Dedifferentiated amniotic fluid mesenchymal stem cell (primary cell): ENCODE results near the gene GALNT17.
"Not testable (repeated sequence)": the region's sequence is repeated elsewhere in the genome, so short reads cannot be mapped to it uniquely, and the experiment has no call there.

Experiments used
- DNase-seq: peaks from one replicate; pipeline ENCODE4 v3.0.0-alpha.2; 2016; ENCODE audit errors: extremely low spot score

Gene GALNT17

DNA sequence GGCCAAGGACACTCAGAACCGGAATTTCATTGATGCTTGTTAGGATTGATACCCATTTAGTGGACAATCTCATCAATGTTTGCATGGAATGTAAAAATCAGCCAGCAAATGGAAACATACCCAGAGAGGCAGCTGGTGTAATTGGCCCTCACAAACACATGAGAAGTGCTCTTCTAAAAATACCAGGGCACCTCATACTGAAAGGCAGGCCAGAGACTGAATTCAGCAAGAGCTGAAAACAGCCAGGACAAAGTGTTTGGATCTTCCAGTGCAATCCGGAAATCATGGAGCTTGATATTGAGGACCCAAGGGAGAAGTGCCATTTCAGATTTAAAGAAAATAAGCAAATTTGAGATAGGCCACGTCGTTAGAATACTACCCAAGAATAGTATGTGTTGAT lies 498.6 kb downstream of the GALNT17 start:
- DNase-seq: no peak

DNA sequence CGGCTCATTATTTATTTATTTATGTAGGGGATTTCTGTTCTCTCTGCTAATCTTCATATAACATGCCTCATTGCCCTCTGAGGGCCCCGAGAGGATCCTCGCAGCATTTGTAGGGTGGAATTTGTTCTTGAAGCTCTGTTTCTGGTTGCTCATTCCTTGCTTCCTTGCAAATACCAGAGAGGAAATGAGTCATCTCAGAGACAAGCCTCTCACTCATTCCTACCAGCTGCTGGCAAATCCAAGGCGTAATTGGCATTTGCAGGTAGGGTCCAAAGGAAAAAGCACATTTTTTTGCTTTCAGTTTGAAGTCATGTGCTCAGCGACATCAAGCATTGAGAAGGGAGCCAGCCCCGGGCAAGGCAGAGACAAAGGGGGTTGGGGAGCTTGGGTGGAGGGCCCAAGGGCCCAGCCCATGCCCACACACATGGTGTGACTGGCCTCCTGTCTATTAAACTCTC lies 501.6 kb downstream of the GALNT17 start:
- DNase-seq: peak; percentile 62

DNA sequence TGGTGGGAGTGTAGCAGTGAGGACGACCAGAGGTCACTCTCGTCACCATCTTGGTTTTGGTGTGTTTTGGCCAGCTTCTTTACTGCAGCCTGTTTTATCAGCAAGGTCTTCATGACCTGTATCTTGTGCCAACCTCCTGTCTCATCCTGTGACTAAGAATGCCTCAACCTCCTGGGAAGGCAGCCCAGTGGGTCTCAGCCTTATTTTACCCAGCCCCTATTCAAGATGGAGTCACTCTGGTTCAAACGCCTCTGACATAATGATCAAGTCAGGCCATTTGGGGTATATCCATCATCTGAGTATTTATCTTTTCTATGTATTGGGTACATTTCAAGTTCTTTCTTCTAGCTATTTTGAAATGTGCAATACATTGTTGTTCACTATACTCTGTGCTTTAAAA lies 503.9 kb downstream of the GALNT17 start:
- DNase-seq: not testable (repeated sequence)

DNA sequence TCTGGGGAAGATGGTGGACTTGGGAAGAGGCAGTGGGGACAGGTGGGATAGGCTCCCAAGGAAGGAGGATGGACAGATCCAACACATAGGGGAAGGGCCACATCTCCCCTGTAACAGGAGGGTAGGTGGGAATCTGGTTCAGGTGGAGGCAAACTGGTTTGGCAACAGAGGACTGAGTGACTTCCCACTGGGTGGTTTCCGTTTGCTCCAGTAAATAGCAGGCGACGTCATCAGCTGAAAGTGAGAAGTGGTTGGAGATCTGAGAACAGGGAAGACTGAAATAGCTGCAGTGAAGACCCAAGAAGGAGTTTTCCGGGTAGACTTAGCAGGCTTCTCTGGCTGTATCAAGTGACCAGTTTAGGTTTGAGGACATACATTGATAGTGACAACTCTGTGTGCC lies 504.4 kb downstream of the GALNT17 start:
- no peak for DNase-seq

DNA sequence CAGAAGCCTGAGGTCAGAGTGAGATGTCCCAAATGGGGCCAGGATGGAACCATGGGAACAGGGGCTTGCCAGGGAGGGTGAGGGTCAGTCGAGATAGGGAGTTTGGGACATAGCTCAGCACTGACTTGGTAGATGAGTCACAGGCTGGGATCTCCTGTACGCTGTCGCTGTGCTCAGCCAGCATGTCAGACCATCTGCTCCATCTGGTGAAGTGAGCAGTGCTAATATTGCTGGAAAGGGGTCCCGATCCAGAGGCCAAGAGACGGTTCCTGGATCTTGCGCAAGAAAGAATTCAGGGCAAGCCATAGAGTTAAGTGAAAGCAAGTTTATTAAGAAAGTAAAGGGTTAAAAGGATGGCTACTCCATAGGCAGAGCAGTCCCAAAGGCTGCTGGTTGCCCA lies 505.6 kb downstream of the GALNT17 start:
- DNase-seq: no peak

DNA sequence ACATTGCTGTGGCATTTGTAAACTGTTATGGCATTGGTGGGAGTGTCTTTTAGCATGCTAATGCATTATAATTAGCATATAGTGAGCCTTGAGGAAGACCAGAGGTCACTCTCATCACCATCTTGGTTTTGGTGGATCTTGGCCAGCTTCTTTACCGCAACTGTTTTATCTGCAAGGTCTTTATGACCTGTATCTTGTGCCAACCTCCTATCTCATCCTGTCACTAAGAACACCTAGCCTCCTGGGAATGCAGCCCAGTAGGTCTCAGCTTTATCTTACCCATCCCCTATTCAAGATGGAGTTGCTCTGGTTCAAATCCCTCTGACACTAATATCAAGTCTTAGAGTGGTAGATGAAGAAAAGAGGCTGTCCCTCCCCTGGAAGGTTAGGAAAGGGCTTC lies 506.2 kb downstream of the GALNT17 start:
- no peak for DNase-seq

DNA sequence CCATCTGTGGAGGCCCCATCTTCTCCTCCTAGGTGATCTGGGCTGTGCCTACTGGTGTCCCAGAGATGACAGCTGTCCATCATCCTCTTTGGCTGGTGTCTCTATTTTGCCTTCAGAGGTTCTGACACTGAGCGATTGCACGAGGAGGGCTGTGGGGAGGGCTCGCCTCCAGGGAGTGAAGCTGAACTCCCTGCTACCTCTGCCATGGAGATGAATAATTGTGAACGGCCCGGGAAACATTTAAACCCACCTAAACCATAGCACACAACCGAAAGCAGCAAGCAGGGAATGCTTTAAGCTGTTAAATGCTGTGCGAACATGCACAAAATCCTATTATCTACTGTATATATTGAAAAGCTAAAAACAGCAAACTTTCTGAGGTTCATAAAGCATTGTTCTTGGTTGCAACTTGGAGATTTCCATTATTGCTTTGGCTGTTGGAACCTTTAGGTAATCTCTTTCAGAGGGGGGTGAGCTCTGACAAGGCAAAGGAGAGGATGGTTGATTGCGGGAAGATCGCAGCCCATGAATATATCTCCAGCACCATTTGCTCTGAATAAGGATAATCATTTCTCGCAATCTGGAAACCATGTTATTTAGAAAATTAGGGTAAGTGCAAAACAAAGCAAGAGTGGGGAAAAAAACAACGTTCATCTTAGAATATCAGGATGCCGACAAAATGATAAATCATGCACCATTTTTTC lies 507.6 kb downstream of the GALNT17 start:
- no peak for DNase-seq

DNA sequence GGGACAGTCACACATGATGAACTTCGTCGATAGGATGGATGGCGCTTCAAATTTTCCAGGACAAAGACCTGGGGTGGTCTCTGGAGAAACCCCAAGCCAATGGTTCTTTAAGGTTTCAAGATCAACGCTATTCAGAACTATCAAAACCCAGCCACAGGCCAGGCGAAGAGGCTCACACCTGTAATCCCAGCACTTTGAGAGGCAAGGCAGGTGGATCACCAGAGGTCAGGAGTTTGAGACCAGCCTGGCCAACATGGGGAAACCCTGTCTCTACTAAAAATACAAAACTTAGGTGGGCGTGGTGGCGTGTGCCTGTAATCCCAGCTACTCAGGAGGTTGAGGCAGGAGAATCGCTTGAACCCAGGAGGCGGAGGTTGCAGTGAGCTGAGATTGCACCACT lies 511.1 kb downstream of the GALNT17 start:
- not testable (repeated sequence) for DNase-seq

DNA sequence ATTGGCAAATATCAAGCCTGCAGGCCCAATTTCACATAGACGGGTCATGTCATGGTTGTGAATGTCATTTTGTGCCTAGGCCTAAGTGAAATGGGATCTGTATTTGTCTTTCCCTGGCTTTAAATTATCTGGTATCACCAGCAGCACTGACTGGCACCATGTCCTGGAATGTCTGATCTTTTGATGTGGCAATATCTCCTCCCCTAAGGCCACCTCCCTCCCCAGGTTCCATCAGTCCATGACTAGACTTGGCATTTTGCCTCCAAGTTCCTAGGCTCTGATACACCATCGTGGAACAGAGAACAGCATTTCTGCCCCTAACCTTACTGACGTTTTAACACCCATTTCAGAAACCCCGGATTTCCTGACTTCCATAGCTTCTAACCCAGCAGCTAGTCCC lies 513.9 kb downstream of the GALNT17 start:
- DNase-seq: no peak

DNA sequence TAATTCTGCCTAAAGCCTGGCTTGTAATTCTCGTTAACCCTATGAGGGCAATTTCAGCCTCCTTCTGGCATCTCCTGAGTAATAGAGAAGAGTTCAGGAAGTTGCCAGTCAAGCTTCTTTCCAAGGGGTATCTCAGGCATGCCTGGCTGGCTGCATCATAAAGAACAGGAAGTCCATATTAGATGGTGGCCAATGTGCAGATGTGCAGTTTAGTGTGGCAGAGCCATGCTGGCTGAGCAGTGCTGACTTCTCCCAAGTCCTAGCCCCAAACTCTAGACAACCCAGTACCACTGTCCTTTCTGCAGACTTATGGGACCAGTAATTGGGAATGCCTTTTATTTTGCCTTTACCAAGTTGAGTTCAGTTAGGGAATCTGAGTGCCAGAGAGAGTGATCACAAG lies 517.9 kb downstream of the GALNT17 start:
- no peak for DNase-seq

DNA sequence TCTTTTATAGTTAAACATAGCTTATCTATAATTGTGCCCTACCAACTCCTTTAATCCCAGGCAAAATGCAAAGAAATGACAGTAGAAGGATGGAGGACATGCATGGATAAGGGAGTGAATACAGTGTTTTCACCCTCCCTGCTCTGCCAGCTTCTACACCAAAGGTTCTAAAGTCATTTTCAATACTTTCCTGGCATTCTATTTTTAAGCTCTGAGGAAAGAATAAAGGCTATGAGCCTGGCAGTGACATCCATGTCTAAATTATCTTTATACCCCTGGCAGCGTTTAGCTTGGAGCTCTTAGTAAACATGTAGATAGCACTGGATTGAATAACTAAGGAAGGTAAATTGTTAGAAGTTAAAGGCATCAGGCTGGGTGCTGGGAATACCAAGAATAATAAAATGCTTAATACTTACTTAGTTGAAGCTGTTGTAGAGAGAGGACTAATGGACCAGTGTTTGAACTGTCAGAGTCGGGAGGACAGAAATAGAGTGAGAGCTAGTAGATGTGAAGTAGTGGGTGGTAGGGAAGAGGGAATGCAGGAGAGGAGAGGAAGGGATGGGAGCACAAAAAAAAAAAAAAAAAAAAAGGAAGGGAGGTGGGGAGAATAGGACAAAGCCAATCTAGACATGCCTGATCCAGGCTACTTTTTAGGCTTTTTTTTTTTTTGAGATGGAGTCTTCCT lies 518.9 kb downstream of the GALNT17 start:
- DNase-seq: no peak

DNA sequence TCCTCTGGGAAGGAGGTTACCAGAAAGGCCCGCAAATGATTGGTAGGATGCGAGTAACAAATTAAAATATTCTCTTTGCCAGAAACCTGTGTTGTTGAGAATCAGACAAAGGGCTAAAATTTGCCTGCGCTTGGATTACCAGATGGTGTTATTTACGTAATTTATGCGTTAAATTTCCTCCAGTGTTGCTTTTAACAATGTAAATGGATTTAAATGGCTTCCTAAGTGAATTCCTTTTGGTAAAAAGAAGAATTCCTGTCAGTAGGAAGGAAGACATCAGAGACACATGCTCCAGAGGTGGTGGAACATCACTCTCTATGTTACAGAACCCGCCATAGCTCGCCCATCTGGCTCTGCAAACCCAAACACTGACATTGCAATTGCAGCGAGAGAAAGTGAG lies 520.6 kb downstream of the GALNT17 start:
- no peak for DNase-seq

DNA sequence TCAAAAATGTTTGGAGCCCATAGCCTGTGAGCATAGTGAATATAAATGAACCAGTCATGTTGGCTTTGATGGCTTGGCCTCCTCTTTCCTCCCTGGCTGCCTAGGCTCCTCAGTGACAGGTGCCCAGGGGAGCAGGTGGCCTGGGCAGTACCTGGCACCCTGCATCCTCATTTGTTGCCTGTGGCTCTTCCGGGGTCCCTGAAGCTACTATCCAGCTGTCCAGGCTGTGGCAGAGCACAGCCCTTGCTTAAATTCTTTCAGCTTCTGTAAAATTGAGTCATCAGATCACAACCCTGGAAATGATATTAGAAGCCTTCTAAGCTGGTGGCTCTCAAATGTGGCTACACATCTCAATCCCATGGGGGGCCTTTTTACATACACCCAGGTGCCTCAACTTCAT lies 525.4 kb downstream of the GALNT17 start:
- DNase-seq: no peak

DNA sequence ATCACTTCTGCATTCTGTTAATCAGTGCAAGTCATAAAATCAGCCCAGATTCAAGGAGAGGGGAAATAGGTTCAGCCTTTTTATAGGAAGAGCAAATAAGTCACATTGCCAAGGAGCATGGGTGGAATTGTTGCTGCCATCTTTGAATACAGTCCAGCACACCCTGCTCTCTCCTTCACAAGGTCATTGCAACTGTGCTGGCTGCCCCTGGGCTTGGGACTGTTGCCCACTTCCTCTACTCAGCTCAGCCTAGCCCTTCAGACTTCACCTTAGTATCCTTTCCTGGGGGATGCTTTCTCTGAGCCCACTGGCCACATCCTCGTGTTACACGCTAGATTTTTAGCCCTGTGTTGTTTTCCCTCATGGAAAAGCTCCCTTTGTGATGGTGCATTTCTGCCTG lies 527.7 kb downstream of the GALNT17 start:
- DNase-seq: no peak

DNA sequence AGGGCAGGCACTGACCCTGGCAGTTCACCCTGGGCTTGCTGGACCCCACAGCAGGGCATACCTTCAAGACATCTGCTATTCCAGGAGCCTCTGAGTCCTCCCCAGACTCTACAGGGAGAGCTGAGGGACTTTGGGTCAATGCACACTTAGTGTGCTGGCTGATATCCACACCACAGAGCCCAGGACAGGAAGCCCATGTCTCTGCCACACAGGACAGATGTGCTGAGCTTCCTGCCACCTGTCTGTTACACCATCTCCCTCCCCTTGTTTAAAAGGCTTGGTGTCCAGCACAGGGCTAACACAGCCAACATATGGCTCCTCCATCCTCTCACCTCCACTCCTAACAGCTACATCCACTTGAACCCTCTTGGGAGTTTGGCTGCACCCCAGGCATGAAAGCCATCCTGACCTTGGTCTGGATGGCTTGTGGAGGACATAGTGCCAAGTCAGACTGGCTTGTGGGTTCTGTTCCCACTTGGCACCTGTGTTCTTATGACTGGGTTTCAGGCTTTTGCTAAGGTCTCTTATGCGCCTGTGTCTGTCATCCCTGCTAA lies 529.8 kb downstream of the GALNT17 start:
- DNase-seq: no peak

DNA sequence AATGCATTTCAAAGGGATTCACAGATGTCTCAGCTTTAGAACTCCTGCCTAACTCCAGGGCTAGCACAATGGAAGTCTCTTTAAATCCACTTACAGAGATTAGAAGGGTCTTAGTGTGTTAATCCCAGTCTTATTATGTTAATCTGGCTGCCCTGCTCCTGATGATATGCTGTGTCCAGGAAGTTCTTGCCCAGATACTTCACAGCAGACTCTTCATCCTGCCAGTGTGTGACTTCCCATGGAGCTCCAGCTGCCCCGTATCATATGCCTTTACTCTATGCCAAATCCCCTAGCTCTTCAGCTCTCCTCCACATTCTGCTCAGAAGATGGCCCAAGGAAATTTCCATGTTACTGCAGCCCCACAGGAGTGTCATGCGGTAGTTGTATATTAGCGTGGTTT lies 533.8 kb downstream of the GALNT17 start:
- DNase-seq: no peak

DNA sequence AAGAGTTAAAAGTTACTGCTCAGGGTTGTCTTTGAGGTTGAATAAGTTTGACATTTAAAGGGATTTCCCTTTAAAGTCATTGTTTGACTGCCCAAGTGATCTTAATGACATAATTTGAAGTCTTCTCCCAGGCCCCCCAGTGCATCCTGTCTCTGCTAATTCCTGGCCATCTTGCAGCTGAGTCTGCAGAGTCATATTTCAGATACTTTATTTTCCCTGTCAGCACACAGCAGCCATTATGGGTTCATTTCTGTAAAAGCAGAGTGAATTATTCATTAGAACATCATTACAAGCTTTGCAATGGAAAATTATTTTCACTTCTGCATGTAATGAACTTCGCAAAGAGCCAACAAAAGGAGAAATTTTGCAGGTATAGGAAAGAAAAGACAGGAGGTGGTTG lies 536.6 kb downstream of the GALNT17 start:
- DNase-seq: no peak

DNA sequence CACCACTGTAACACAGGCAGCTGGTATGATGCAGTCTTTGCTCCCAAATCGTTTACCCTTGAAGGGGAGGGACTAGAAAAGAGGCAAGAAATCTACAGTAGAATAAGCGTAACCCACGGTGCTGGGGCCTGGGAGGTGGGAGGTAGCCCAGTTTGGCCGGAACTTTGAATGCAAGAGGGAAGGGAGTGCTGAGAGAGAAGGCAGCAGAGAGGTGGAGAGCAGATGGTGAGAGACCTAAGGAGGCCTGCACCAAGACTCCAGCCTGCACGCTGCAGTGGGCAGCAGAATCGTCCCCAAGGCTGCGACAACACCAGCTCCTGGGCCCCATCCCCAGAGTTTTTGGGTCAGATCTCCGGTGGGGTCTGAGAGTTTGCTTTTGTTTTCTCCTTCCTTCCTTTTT lies 547.5 kb downstream of the GALNT17 start:
- DNase-seq: no peak

DNA sequence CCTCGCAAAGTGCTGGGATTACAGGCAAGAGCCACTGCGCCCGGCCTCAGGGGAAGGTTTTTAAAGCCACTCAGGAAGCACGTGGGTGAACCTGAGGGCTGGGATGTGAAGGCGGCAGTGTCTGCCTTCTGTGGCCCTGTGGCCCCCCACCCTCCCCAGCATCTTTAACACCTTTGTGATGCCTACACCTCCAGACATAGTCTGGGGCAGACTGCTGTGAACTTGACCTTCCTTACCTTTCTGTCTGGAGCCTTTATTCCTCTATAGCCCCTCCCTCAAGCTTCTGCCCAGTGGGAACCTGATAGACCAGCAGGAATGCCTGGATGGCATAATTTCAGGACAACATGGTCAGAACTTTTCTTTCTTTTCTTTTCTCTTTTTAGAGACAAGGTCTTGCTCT lies 550.2 kb downstream of the GALNT17 start:
- no peak for DNase-seq

DNA sequence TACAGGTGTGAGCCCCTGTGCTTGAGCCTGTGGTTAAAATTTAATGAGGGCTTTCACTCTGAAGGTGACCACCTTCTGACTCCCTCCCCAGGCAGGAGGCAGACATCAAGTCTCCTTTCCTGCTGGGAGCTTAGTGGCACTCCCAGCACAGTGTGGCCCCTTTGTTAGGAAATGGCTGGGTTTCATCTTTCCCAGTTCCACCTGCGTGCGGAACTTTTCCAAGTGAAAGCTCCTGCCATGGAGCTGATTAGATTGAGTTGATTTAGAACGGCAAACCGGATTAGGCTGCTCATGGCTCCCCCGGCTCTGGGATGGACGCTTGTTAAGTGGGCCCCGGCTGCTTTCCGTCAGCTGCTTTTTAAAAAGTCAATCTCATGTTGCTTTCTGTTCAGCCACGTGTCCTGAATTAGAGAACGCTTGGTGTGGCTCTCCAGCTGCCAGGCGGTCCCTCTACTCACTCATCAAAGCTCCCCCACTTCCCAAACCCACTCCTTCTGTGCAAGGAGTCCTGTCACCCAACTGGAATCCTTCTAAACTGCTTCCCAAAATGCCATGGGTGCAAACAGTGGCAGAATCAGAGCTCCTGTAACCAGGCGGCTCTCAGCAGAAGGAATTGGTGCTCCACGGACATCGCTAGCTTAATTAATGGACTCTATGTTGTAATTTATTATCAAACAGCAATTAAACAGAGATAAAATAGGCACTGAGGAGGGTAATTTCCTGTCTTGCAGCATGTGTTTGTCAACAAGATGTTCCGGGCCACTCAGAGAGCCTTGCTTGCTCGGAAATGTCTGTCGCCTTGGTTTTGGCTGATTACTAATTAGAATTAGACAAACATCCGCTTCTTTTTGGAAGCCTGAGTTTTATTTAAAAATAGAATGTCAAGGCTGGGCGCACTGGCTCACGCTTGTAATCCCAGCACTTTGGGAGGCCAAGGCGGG lies 551.2 kb downstream of the GALNT17 start:
- no peak for DNase-seq

DNA sequence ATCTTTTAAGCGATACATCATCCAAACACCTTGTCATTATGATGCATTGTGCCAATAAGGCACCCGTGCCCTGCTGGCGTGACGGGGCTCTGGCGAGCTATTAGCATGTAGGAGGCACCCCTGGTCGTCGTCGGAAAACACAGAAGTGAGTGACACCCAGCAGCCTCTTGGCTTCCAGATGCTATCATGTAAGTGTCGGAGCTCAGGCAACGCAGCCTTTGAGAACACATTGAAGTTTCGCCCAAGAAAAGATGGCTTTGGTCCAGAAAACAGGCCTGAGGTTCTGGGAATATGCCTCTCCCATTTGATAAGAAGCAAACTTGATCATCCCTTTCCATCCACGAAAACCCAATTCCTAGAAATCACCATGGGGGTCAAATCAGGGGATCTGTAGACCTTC lies 555.3 kb downstream of the GALNT17 start:
- DNase-seq: no peak
